Activated naive CD8-positive, alpha-beta T cell treated with anti-CD3 and anti-CD28 coated beads, Interleukin-2, amount 50 U/mL, for 24 hours (primary cell): ENCODE results near the gene DENND6A.

Experiments used
- ATAC-seq: fragments of 150-1000 bp; cut with Tn5 transposase; one replicate; pipeline ENCODE4 v1.10.0; 2021
- DNase-seq: peaks from one replicate; pipeline ENCODE4 v3.0.0; 2021
- H3K27ac Mint-ChIP-seq: one replicate; pipeline ENCODE4 v1.8.0; 2021; ENCODE audit warnings: mild to moderate bottlenecking, mixed read lengths
- H3K27me3 Mint-ChIP-seq: one replicate; pipeline ENCODE4 v1.8.0; 2021; ENCODE audit warnings: mixed read lengths
- H3K36me3 Mint-ChIP-seq: one replicate; pipeline ENCODE4 v1.8.0; 2021; ENCODE audit warnings: low read depth, mixed read lengths
- H3K4me1 Mint-ChIP-seq: one replicate; pipeline ENCODE4 v1.8.0; 2021; ENCODE audit warnings: mixed read lengths
- H3K4me3 Mint-ChIP-seq: one replicate; pipeline ENCODE4 v1.8.0; 2021; ENCODE audit warnings: mild to moderate bottlenecking, moderate library complexity, mixed read lengths
- H3K9me3 Mint-ChIP-seq: one replicate; pipeline ENCODE4 v1.8.0; 2021; ENCODE audit warnings: mixed read lengths

DENND6A gene

DNA sequence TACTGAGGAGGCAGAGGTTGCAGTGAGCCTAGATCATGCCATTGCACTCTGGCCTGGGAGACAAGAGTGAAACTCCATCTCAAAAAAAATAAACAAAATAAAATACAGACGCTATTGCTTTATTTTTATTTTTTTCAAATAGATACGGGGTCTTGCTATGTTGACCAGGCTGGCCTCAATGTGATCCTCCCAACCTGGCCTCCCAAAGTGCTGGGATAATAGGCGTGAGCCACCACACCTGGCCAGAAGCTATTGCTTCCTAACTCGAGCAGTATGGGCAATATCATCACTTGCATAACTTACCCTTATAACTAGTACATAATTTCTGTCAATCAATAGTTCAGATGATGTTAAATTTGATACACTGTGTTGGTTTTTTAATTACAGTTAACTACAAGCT, 98.7 kb downstream of the DENND6A start:
- H3K4me3 Mint-ChIP-seq = peak overlapping the region; percentile 98
- ATAC-seq = no peak
- no peak for DNase-seq
- peaks cover 3% of the 10 kb centered on the region for H3K27me3 Mint-ChIP-seq
- no peak overlapping the region for H3K27ac Mint-ChIP-seq
- H3K9me3 Mint-ChIP-seq = no peaks in the 10 kb centered on the region
- H3K4me1 Mint-ChIP-seq = peaks cover 42% of the 10 kb centered on the region
- peaks cover 36% of the 10 kb centered on the region for H3K36me3 Mint-ChIP-seq

DNA sequence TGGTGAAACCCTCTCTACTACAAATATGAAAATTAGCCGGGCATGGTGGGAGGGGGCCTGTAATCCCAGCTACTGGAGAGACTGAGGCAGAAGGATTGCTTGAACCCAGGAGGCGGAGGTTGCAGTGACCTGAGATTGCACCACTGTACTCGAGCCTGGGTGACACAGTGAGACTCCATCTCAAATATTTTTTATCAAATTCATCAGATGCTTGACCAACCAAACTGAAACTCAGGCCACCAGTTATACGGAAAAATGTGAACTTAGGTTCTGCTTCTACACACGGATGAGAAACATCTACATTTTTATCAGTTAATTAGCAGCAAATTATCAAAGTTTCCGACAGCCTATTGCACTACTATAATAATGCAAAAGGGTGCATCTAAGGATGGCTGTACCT, 100.6 kb downstream of the DENND6A start:
- ATAC-seq = no peak
- Mint-ChIP-seq H3K36me3 (peaks cover 33% of the 10 kb centered on the region), H3K9me3 (no peaks in the 10 kb centered on the region), H3K4me3 (no peak overlapping the region), H3K27ac (no peak overlapping the region), H3K27me3 (no peaks in the 10 kb centered on the region), H3K4me1 (peaks cover 38% of the 10 kb centered on the region)
- DNase-seq = no peak

DNA sequence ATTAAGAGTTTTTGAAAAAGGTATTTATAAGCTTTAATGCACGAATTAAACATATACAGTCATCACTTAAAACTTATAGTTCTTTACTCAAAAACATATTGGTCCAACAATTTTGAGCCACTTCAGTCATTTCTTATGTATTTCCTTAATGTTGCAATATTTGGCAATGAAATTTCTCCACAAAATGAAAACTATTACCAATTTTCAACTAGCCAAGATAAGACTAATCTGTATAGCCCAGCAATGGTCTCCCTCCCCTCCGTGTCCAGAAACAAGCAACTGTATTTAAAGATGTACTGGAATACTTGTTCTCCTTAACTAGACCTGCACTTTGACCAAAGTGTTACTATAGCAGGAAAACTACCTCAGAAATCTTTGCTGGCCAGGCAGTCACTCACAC, 105.0 kb downstream of the DENND6A start:
- peaks cover 24% of the 10 kb centered on the region for H3K36me3 Mint-ChIP-seq

DNA sequence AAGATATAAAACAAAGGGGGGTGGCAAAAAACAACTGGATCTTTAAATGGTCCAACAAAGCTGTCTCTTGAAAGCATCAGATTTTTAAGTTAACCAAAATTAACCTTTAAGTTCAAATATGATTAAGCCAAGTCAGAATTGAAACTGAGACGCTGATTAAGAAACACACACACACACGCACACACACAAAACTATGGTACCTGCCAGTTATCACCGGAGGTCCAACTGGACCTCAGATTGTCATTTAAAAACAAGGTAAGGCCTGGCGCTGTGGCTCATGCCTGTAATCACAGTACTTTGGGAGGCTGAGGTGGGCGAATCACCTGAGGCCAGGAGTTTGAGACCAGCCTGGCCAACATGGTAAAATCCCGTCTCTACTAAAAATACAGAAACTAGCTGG, 106.1 kb downstream of the DENND6A start:
- no peaks in the 10 kb centered on the region for H3K9me3 Mint-ChIP-seq
- ATAC-seq (no peak), DNase-seq (no peak)
- H3K27me3 Mint-ChIP-seq = no peaks in the 10 kb centered on the region
- peaks cover 24% of the 10 kb centered on the region for H3K4me1 Mint-ChIP-seq
- H3K27ac Mint-ChIP-seq = no peak overlapping the region
- no peak overlapping the region for H3K4me3 Mint-ChIP-seq
- H3K36me3 Mint-ChIP-seq = peaks cover 26% of the 10 kb centered on the region

More for the DNA sequence above, 105.0 kb downstream of the DENND6A start:
- peaks cover 28% of the 10 kb centered on the region for H3K4me1 Mint-ChIP-seq
- ATAC-seq (no peak), DNase-seq (no peak)
- no peaks in the 10 kb centered on the region for H3K9me3 Mint-ChIP-seq
- no peak overlapping the region for H3K4me3 Mint-ChIP-seq
- H3K27ac Mint-ChIP-seq = no peak overlapping the region
- H3K27me3 Mint-ChIP-seq = no peaks in the 10 kb centered on the region

- Mint-ChIP-seq H3K27ac (no peak overlapping the region), H3K27me3 (no peaks in the 10 kb centered on the region), H3K9me3 (no peaks in the 10 kb centered on the region), H3K4me1 (peaks cover 21% of the 10 kb centered on the region), H3K4me3 (no peak overlapping the region), H3K36me3 (peaks cover 38% of the 10 kb centered on the region)
- no peak for ATAC-seq
- no peak for DNase-seq
Observed at GRCh38 chr3:57583544-57583943, 109.3 kb downstream of the DENND6A start.

GRCh38 chr3:57582474-57583168, 110.3 kb downstream of the DENND6A start:
- no peaks in the 10 kb centered on the region for H3K27me3 Mint-ChIP-seq
- H3K9me3 Mint-ChIP-seq = no peaks in the 10 kb centered on the region
- H3K27ac Mint-ChIP-seq = no peak overlapping the region
- DNase-seq (no peak), ATAC-seq (no peak)
- H3K36me3 Mint-ChIP-seq = peaks cover 42% of the 10 kb centered on the region
- H3K4me3 Mint-ChIP-seq = no peak overlapping the region
- peaks cover 21% of the 10 kb centered on the region for H3K4me1 Mint-ChIP-seq

DNA sequence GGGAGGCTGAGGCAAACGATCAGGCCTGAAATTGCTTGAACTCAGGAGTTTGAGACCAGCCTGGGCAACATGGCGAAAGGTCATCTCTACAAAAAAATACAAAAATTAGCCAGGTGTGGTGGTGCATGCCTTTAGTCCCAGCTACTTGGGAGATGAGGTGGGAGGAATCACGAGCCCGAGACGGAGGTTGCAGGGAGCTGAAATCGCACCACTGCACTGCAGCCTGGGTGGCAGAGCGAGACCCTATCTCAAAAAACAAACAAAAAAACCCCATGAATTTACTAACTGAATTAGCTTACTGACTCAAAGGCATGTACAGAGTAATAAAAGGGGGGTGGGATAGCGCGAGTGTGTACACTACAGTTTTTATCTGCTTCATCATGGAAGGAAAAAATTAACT, 115.1 kb downstream of the DENND6A start:
- Mint-ChIP-seq H3K4me1 (peaks cover 20% of the 10 kb centered on the region), H3K27ac (peak overlapping the region; percentile 9), H3K36me3 (peaks cover 61% of the 10 kb centered on the region), H3K9me3 (no peaks in the 10 kb centered on the region), H3K4me3 (no peak overlapping the region), H3K27me3 (no peaks in the 10 kb centered on the region)
- ATAC-seq = no peak
- DNase-seq = no peak

DNA sequence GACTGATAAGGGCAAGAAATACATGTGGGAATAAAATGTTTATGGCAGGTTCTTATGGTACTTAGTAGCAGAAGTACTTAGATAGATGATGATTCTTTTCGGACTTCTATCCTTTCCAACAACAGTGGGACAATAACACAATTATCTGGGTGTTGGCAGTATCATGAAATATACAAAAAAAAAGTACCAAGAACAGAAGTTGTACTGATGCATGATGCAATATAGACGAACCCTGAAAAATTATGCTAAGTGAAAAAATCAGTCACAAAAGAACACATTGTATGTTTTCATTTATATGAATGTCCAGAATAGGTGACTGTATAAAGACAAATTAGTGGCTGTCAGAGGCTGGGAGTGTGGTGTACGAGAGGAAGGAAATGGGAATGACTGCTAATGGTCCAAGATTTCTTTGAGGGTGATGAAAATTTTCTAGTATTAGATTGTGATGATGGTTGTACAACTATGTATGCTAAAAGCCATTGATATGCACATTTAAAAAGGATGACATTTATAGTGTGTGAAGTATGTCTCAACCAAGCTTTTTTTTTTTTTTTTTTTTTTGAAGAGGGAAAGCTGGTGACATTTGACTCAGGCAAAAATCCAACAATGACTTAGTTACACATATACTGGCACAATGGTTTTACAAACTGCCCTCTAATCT, 116.8 kb downstream of the DENND6A start:
- Mint-ChIP-seq H3K36me3 (peaks cover 67% of the 10 kb centered on the region), H3K4me1 (peaks cover 20% of the 10 kb centered on the region)

More for the DNA sequence above, 116.8 kb downstream of the DENND6A start:
- no peak for DNase-seq
- ATAC-seq = no peak
- Mint-ChIP-seq H3K27me3 (no peaks in the 10 kb centered on the region), H3K4me3 (no peak overlapping the region), H3K27ac (peak overlapping the region; percentile 32), H3K9me3 (no peaks in the 10 kb centered on the region)
